Measurements from ENCODE around the gene PGAM1.
"Not testable (repeated sequence)": the region's sequence is repeated elsewhere in the genome, so short reads cannot be mapped to it uniquely, and the experiment has no call there.

The PGAM1 gene

DNA sequence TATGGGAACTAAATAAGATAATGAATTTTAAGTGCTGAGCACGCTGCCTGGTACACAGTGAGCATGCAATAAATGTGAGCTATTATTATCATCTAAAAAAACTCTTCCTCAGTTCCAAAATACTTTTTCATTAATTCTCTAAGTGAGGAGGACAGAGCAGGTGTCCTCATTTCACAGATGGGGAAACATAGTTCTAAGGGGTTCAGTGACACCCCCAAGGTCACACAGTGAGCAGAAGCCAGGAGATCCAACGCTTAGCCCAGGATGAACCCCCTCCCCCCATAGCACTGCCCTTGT is 18.1 kb upstream of the PGAM1 start:
- FAIRE-seq (no peak), DNase-seq (ENCODE audit: insufficient read length, low spot score) (no peak)
- TF ChIP-seq, protein P1, sequence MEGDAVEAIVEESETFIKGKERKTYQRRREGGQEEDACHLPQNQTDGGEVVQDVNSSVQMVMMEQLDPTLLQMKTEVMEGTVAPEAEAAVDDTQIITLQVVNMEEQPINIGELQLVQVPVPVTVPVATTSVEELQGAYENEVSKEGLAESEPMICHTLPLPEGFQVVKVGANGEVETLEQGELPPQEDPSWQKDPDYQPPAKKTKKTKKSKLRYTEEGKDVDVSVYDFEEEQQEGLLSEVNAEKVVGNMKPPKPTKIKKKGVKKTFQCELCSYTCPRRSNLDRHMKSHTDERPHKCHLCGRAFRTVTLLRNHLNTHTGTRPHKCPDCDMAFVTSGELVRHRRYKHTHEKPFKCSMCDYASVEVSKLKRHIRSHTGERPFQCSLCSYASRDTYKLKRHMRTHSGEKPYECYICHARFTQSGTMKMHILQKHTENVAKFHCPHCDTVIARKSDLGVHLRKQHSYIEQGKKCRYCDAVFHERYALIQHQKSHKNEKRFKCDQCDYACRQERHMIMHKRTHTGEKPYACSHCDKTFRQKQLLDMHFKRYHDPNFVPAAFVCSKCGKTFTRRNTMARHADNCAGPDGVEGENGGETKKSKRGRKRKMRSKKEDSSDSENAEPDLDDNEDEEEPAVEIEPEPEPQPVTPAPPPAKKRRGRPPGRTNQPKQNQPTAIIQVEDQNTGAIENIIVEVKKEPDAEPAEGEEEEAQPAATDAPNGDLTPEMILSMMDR (IDR thresholded peaks at IDR 0.05; ENCODE audit: insufficient read depth, missing control alignments), result no peak

GRCh38 chr10:97408496-97408992 is 17.4 kb upstream of the PGAM1 start:
- no peak for DNase-seq (ENCODE audit: insufficient read length, low spot score)
- TF ChIP-seq, protein P1 (IDR thresholded peaks at IDR 0.05; ENCODE audit: insufficient read depth, missing control alignments), result no peak
- no peak for FAIRE-seq

DNA sequence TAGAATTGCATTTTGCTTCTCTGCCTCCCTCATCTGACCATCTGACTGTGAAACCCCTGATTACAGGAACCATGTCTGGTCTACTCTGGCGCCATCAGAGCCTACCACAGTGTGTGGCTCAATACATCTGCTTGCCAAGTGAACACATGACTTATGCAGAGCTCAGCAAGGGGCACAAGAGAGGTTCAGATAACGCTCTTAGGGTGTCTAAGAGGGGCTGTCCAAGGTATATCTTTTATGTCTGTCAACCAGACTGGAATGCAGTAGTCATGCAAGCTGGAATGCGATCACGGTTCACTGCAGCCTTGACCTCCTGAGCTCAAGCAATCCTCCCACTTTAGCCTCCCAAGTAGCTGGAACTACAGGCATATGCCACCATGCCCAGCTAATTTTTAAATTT is 14.6 kb upstream of the PGAM1 start:
- TF ChIP-seq, protein P1 (IDR thresholded peaks at IDR 0.05; ENCODE audit: insufficient read depth, missing control alignments), result no peak
- FAIRE-seq (no peak), DNase-seq (ENCODE audit: insufficient read length, low spot score) (no peak)

- no peak for FAIRE-seq
- DNase-seq (ENCODE audit: insufficient read length, low spot score), result no peak
- TF ChIP-seq, protein P1 (IDR thresholded peaks at IDR 0.05; ENCODE audit: insufficient read depth, missing control alignments), result no peak
Measured at GRCh38 chr10:97412891-97413304, 13.1 kb upstream of the PGAM1 start.

- FAIRE-seq (no peak), DNase-seq (ENCODE audit: insufficient read length, low spot score) (no peak)
- TF ChIP-seq, protein P1 (IDR thresholded peaks at IDR 0.05; ENCODE audit: insufficient read depth, missing control alignments), result no peak
Measured at GRCh38 chr10:97416565-97416964, 9.4 kb upstream of the PGAM1 start.

DNA sequence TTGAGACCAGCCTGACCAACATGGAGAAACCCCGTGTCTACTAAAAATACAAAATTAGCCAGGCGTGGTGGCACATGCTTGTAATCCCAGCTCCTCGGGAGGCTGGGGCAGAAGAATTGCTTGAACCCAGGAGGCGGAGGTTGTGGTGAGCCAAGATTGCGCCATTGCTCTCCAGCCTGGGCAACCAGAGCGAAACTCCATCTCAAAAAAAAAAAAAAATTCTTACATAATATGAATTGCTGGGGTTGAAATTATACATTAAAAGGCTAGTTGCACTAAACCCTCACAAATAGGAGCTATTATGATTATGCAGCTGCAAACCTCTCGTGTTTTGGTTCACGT is 2.3 kb upstream of the PGAM1 start:
- FAIRE-seq, result not testable (repeated sequence)

DNA sequence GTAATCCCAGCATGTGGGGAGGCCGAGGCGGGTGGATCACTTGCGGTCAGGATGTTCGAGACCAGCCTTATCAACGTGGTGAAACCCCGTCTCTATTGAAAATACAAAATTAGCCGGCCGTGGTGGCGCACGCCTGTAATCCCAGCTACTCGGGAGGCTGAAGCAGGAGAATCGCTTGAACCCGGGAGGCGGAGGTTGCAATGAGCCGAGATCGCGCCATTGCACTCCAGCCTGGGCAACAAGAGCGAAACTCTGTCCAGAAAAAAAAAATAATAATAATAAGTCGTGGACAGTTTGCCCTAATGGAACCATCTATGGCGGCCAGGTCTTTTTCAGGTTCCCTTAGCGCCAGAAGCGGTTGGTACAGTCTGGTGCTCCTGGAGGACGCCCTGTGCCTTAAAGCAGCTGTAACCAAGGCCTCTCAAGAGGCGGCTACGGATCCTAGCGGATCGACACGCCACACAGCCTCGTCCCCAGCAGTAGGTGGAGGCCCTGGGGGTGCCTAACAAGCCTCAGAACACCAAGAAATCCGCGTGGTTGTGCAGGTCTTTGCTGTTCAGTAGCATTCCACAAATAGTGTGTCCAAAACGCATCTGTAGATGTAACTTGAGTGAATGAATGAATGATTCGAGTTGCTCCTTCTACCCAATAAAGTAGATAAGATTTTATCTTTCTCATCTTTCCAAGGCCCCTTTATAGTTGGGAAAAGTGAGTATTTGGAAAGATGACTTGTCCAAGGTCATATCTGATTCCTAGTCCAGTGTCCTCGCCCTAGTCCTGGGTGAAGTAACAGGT is 982 bp downstream of the PGAM1 start:
- DNase-seq (ENCODE audit: insufficient read length, low spot score) (no peak), FAIRE-seq (no peak)
- TF ChIP-seq, protein P1 (IDR thresholded peaks at IDR 0.05; ENCODE audit: insufficient read depth, missing control alignments), result no peak

More for the DNA sequence above, 2.3 kb upstream of the PGAM1 start:
- not testable (repeated sequence) for DNase-seq (ENCODE audit: insufficient read length, low spot score)
